ENCODE data around the gene UBE2G2. TPM values are rescaled to one million over a fixed set of nuclear protein-coding genes. Genes with fewer than 3 reads are reported as not detected.

UBE2G2 gene
- total RNA-seq, 1 donor = 75.3 TPM

GRCh38 chr21:44849616-44850130, 48.1 kb upstream of the UBE2G2 start:
- H3K9me3 ChIP-seq (ENCODE audit: low read depth, low read length) = no peaks in the 10 kb centered on the region
- no peak overlapping the region for H3K4me2 ChIP-seq (ENCODE audit: insufficient read depth, low read length)
- peaks cover 2% of the 10 kb centered on the region for H3K27me3 ChIP-seq (ENCODE audit: insufficient read depth, low read length)
- H2AFZ ChIP-seq (ENCODE audit: low read length) = no peak overlapping the region
- peaks cover 52% of the 10 kb centered on the region for H3K36me3 ChIP-seq (ENCODE audit: insufficient read depth, low read length)
- peaks cover 18% of the 10 kb centered on the region for H3K4me1 ChIP-seq (ENCODE audit: insufficient read depth, low read length)
- peaks cover 50% of the 10 kb centered on the region for H4K20me1 ChIP-seq (ENCODE audit: insufficient read depth, low read length)
- H3K27ac ChIP-seq (ENCODE audit: low read depth, low read length) = no peak overlapping the region
- H3K4me3 ChIP-seq (ENCODE audit: insufficient read depth, low read length) = no peak overlapping the region
- TF ChIP-seq CTCF (IDR thresholded peaks at IDR 0.05; ENCODE audit: extremely low read depth, low read depth, low read length) = no peak
- no peak for DNase-seq (ENCODE audit: insufficient read length, low spot score, missing footprints)
- H3K79me2 ChIP-seq (ENCODE audit: insufficient read depth, low read length) = peaks cover 43% of the 10 kb centered on the region

DNA sequence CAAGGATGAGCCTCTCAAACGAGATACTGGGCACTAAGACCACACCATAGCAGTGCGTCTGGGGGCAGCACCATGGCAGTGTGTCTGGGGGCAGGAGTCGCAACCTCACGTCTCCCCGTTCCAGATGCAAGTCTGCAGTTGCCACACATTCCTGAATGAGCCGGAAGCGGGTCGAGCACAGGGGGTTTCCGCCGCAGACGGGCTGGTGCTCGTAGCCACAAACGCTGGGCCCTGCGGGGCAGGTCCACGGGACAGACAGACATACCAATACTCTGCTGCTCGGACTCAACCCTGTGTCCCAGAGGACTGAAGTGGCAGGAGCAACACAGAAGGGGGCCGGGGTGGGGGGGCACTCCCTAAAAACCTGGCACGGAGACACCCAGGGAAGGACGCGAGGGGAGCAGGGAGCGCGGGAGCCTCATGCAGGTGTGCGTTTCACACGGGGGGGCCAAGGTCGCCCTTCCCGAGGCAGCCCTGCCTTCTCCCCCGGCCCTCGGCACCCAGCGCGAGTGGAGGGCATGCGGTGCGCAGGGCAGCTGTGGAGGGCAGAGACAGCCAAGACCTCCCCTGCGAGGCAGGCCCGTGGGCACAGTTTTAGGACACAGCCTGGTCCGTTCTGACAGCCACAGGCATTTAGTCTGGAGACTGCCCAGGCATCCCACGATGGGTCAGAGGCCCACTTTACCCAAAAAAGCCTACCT, 47.4 kb upstream of the UBE2G2 start:
- H4K20me1 ChIP-seq (ENCODE audit: insufficient read depth, low read length) = peaks cover 47% of the 10 kb centered on the region
- no peak overlapping the region for H3K4me3 ChIP-seq (ENCODE audit: insufficient read depth, low read length)
- no peaks in the 10 kb centered on the region for H3K9me3 ChIP-seq (ENCODE audit: low read depth, low read length)
- H3K27ac ChIP-seq (ENCODE audit: low read depth, low read length) = no peak overlapping the region
- TF ChIP-seq CTCF (IDR thresholded peaks at IDR 0.05; ENCODE audit: extremely low read depth, low read depth, low read length) = no peak
- peaks cover 18% of the 10 kb centered on the region for H3K4me1 ChIP-seq (ENCODE audit: insufficient read depth, low read length)
- H2AFZ ChIP-seq (ENCODE audit: low read length) = no peak overlapping the region
- H3K4me2 ChIP-seq (ENCODE audit: insufficient read depth, low read length) = no peak overlapping the region
- DNase-seq (ENCODE audit: insufficient read length, low spot score, missing footprints) = no peak
- peaks cover 44% of the 10 kb centered on the region for H3K36me3 ChIP-seq (ENCODE audit: insufficient read depth, low read length)
- peaks cover 7% of the 10 kb centered on the region for H3K27me3 ChIP-seq (ENCODE audit: insufficient read depth, low read length)
- H3K79me2 ChIP-seq (ENCODE audit: insufficient read depth, low read length) = peaks cover 36% of the 10 kb centered on the region

DNA sequence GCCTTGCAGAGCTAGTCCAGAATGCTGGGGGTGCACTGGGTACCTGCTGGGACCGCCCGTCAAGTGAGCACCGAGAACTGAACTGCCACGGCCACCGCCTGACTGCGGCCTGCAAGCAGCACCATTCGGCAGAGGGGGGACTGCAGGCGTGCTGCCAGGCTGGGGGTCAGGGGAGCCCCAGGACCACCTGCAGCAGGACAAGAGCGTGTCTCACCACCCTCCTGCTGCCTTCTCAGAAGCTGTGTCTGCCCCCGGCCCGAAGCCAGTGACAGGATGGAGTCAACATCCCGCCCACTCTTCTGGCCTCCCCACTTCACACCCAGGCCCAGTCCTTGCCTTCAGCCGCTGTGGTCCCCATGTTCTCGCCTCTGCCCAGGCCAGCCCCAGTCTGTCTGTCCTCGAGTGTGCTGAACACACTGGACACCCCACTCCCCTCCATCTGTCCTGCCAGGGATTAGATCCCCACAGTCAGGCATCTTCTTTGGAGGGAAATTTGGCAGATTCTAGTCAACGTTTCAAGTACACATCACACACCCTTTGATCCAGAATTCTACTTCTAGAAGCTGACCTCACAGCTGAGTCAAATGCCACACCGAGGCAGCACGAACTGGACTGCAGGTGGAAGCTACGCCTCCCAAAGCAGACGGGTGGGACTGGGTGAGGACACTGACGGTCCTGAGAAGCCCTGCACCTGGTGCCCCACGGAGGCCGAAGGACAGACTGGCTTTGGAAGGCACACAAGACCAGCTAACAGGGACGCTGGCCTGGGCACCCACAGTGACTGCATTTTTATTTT, 45.8 kb upstream of the UBE2G2 start:
- no peak for TF ChIP-seq CTCF (IDR thresholded peaks at IDR 0.05; ENCODE audit: extremely low read depth, low read depth, low read length)
- Histone ChIP-seq H3K27me3 (ENCODE audit: insufficient read depth, low read length) (peaks cover 12% of the 10 kb centered on the region), H3K27ac (ENCODE audit: low read depth, low read length) (no peak overlapping the region), H3K9me3 (ENCODE audit: low read depth, low read length) (no peaks in the 10 kb centered on the region), H3K36me3 (ENCODE audit: insufficient read depth, low read length) (peaks cover 33% of the 10 kb centered on the region), H3K79me2 (ENCODE audit: insufficient read depth, low read length) (peaks cover 23% of the 10 kb centered on the region), H3K4me1 (ENCODE audit: insufficient read depth, low read length) (peaks cover 18% of the 10 kb centered on the region), H3K4me2 (ENCODE audit: insufficient read depth, low read length) (no peak overlapping the region), H3K4me3 (ENCODE audit: insufficient read depth, low read length) (no peak overlapping the region), H4K20me1 (ENCODE audit: insufficient read depth, low read length) (peaks cover 34% of the 10 kb centered on the region), H2AFZ (ENCODE audit: low read length) (no peak overlapping the region)
- no peak for DNase-seq (ENCODE audit: insufficient read length, low spot score, missing footprints)

All from osteoblast (primary cell).